Smooth muscle cell (in vitro differentiated cells): ENCODE measurements around the gene NDUFV2. TPM values are rescaled to one million over a fixed set of nuclear protein-coding genes. Genes with fewer than 3 reads are reported as not detected.

Experiments used
- DNase-seq: peaks from one replicate; lab custom pipeline; 2025; ENCODE audit not compliant: unreplicated experiment; lab: John Stamatoyannopoulos, UW
- H2AFZ ChIP-seq: fragments of 200-600 bp; sonication (generic); 2 replicates; pipeline ENCODE4 v1.6.0; 2016; ENCODE audit warnings: antibody characterized with exemption, low read depth, mild to moderate bottlenecking
- H3F3A ChIP-seq: fragments of 200-600 bp; sonication (generic); 2 replicates; pipeline ENCODE4 v1.6.0; 2017; ENCODE audit warnings: antibody characterized with exemption, low read depth
- H3K27ac ChIP-seq: fragments of 200-600 bp; sonication (generic); 2 replicates; pipeline ENCODE4 v1.5.1; 2016; ENCODE audit warnings: low read depth, mild to moderate bottlenecking
- H3K27me3 ChIP-seq: fragments of 200-600 bp; sonication (generic); 2 replicates; pipeline ENCODE4 v1.6.1; 2016; ENCODE audit warnings: low read depth, mild to moderate bottlenecking
- H3K36me3 ChIP-seq: fragments of 200-600 bp; sonication (generic); 2 replicates; pipeline ENCODE4 v1.5.1; 2016; ENCODE audit warnings: low read depth
- H3K4me1 ChIP-seq: fragments of 200-600 bp; sonication (generic); 2 replicates; pipeline ENCODE4 v1.5.1; 2016; ENCODE audit warnings: low read depth
- H3K4me2 ChIP-seq: fragments of 200-600 bp; sonication (generic); 2 replicates; pipeline ENCODE4 v1.6.0; 2016; ENCODE audit warnings: mild to moderate bottlenecking
- H3K4me3 ChIP-seq: fragments of 200-600 bp; sonication (generic); 2 replicates; pipeline ENCODE4 v1.5.1; 2016; ENCODE audit warnings: mild to moderate bottlenecking
- H3K79me2 ChIP-seq: fragments of 200-600 bp; sonication (generic); 2 replicates; pipeline ENCODE4 v1.6.0; 2016; ENCODE audit warnings: low read depth, mild to moderate bottlenecking
- H3K9ac ChIP-seq: fragments of 200-600 bp; sonication (generic); 2 replicates; pipeline ENCODE4 v1.6.0; 2016; ENCODE audit warnings: low read depth
- H3K9me3 ChIP-seq: fragments of 200-600 bp; sonication (generic); replicated peaks from 2 replicates; pipeline ENCODE4 v1.5.1; 2016; ENCODE audit warnings: low read depth
- H4K20me1 ChIP-seq: fragments of 200-600 bp; sonication (generic); 2 replicates; pipeline ENCODE4 v1.6.0; 2016; ENCODE audit warnings: low read depth
- CTCF ChIP-seq: fragments of 200-600 bp; sonication (generic); IDR thresholded peaks from 2 replicates; pipeline ENCODE4 v1.5.1; 2017; ENCODE audit warnings: borderline replicate concordance, mild to moderate bottlenecking, antibody characterized with exemption; ENCODE audit not compliant: insufficient read depth, poor library complexity, severe bottlenecking
- WGBS: methylation state at CpG from one replicate; pipeline ENCODE4 v1.1.7; 2016; ENCODE audit warnings: low lambda C conversion rate; 5-methylcytosine and 5-hydroxymethylcytosine counted together
- polyA plus RNA-seq: library from polyadenylated mRNA; unstranded; fragments of >200 nt; fragmentation: Nextera tagmentation; extraction: Ambion mirVana; gene quantifications from 2 replicates; pipeline ENCODE4 v1.2.1, GENCODE V29; 2016
- total RNA-seq: library from RNA; depleted of rRNA; stranded (reverse); fragments of >200 nt; gene quantifications from 2 replicates; pipeline ENCODE4 v1.2.3, GENCODE V29; 2014

Gene NDUFV2
- total and polyA plus RNA-seq, 2 experiments from 2014 or later, result 117 to 200 TPM

GRCh38 chr18:9100796-9101195 is 1.7 kb upstream of the NDUFV2 start:
- no peak overlapping the region for H3K4me3 ChIP-seq
- TF ChIP-seq CTCF, result no peak
- 94% methylated on average over 3 of the region's 3 CpGs for WGBS
- no peak overlapping the region for H2AFZ ChIP-seq
- H3K9ac ChIP-seq, result no peak overlapping the region
- peaks cover 31% of the 10 kb centered on the region for H3K79me2 ChIP-seq
- peaks cover 24% of the 10 kb centered on the region for H3K4me1 ChIP-seq
- H3K9me3 ChIP-seq, result no peaks in the 10 kb centered on the region
- DNase-seq, result no peak
- H3K4me2 ChIP-seq, result no peak overlapping the region
- peaks cover 26% of the 10 kb centered on the region for H4K20me1 ChIP-seq
- H3F3A ChIP-seq, result peaks cover 4% of the 10 kb centered on the region
- no peaks in the 10 kb centered on the region for H3K36me3 ChIP-seq
- H3K27me3 ChIP-seq, result no peaks in the 10 kb centered on the region
- no peak overlapping the region for H3K27ac ChIP-seq

GRCh38 chr18:9101730-9102507 is 580 bp upstream of the NDUFV2 start:
- Histone ChIP-seq H3K27ac (peak overlapping the region; percentile 90), H3K27me3 (no peaks in the 10 kb centered on the region), H3K36me3 (no peaks in the 10 kb centered on the region), H3K79me2 (peaks cover 43% of the 10 kb centered on the region), H3K9ac (peak overlapping the region; percentile 88), H4K20me1 (peaks cover 37% of the 10 kb centered on the region), H3K9me3 (no peaks in the 10 kb centered on the region), H3K4me1 (peaks cover 35% of the 10 kb centered on the region), H3F3A (peaks cover 4% of the 10 kb centered on the region), H2AFZ (peak overlapping the region; percentile 62), H3K4me2 (peak overlapping the region; percentile 93), H3K4me3 (peak overlapping the region; percentile 61)
- DNase-seq, result no peak
- WGBS, result 9% methylated on average over 14 of the region's 17 CpGs
- TF ChIP-seq CTCF, result no peak

GRCh38 chr18:9103376-9103873 is 926 bp downstream of the NDUFV2 start:
- H3K27me3 ChIP-seq, result no peaks in the 10 kb centered on the region
- peak overlapping the region; percentile 93 for H3K4me2 ChIP-seq
- TF ChIP-seq CTCF, result no peak
- peak overlapping the region; percentile 61 for H3K4me3 ChIP-seq
- H2AFZ ChIP-seq, result peak overlapping the region; percentile 62
- no peak for DNase-seq
- whole genome bisulfite sequencing, result 0% methylated on average over 4 of the region's 4 CpGs
- peaks cover 52% of the 10 kb centered on the region for H4K20me1 ChIP-seq
- peak overlapping the region; percentile 90 for H3K27ac ChIP-seq
- no peaks in the 10 kb centered on the region for H3K36me3 ChIP-seq
- H3K9ac ChIP-seq, result peak overlapping the region; percentile 88
- peaks cover 42% of the 10 kb centered on the region for H3K4me1 ChIP-seq
- H3K9me3 ChIP-seq, result no peaks in the 10 kb centered on the region
- H3K79me2 ChIP-seq, result peaks cover 58% of the 10 kb centered on the region
- peaks cover 8% of the 10 kb centered on the region for H3F3A ChIP-seq
